Retinal pigment epithelial cell (primary cell): Measurements from ENCODE around the gene NLE1.

Source experiments
- DNase-seq: peaks from one replicate; pipeline ENCODE4 v3.0.0-alpha.2; 2010; ENCODE audit warnings: low read depth
- H3K4me3 ChIP-seq: 2 replicates; pipeline ENCODE4 v1.5.1; 2011; ENCODE audit warnings: mild to moderate bottlenecking, low read length, control low read depth, moderate library complexity
- TF ChIP-seq, protein P1 (sequence below): conservative IDR thresholded peaks from 2 replicates; pipeline ENCODE4 v1.5.1; 2011; ENCODE audit warnings: low read depth, low read length, control low read depth, inconsistent platforms

The NLE1 gene

DNA sequence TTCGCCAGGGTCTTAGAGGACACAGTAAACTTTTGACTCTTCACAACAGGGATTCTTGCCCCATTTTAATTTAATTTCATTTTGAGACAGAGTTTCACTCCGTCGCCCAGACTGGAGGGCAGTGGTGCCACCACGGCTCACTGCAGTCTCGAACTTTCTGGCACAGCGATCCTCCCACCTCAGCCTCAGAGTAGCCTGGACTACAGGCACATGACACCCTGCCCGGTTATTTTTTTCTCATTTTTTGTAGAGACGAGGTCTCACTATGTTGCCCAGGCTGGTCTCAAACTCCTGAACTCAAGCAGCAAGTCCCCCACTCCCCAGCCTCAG lies 329 bp upstream of the NLE1 start:
- TF ChIP-seq, protein P1, sequence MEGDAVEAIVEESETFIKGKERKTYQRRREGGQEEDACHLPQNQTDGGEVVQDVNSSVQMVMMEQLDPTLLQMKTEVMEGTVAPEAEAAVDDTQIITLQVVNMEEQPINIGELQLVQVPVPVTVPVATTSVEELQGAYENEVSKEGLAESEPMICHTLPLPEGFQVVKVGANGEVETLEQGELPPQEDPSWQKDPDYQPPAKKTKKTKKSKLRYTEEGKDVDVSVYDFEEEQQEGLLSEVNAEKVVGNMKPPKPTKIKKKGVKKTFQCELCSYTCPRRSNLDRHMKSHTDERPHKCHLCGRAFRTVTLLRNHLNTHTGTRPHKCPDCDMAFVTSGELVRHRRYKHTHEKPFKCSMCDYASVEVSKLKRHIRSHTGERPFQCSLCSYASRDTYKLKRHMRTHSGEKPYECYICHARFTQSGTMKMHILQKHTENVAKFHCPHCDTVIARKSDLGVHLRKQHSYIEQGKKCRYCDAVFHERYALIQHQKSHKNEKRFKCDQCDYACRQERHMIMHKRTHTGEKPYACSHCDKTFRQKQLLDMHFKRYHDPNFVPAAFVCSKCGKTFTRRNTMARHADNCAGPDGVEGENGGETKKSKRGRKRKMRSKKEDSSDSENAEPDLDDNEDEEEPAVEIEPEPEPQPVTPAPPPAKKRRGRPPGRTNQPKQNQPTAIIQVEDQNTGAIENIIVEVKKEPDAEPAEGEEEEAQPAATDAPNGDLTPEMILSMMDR: no peak
- H3K4me3 ChIP-seq: no peak overlapping the region

DNA sequence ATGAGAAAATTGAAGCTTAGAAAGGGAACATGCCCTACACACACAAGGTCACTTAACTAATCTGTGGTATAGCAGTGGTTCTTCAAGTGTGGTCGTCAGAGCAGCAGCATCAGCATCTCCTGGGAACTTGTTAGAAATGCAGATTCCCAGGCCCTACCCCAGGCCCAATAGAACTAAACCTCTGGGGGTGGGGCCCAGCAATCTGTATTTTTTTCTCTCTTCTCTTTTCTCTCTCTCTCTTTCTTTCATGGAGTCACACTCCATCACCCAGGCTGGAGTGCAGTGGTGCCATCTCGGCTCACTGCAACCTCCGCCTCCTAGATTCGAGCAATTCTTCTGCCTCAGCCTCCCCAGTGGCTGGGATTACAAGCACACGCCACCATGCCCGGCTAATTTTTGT lies 3.9 kb downstream of the NLE1 start:
- no peak for DNase-seq
- TF ChIP-seq, protein P1: no peak
- no peak overlapping the region for H3K4me3 ChIP-seq

More for the DNA sequence above, 329 bp upstream of the NLE1 start:
- DNase-seq: no peak

DNA sequence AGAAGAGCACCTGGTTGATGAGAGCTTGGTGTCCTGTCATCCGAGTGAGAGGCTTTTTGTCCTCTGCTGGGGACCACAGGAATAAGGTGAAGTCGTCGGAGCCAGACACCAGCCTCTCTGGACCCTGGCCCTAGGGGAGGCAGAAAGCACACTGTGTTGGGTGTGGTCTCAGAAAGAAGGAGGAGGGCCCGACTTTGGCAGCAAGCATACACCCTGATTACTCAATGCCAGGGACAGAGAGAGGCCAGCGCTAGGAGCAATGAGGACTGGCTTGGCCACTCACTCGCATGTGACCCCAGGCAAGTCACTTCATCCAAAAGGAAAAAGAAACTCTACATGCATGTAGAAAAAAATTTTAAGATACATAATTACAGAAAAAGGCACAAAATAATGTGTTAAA lies 6.8 kb downstream of the NLE1 start:
- no peak overlapping the region for H3K4me3 ChIP-seq
- TF ChIP-seq, protein P1: no peak
- no peak for DNase-seq

DNA sequence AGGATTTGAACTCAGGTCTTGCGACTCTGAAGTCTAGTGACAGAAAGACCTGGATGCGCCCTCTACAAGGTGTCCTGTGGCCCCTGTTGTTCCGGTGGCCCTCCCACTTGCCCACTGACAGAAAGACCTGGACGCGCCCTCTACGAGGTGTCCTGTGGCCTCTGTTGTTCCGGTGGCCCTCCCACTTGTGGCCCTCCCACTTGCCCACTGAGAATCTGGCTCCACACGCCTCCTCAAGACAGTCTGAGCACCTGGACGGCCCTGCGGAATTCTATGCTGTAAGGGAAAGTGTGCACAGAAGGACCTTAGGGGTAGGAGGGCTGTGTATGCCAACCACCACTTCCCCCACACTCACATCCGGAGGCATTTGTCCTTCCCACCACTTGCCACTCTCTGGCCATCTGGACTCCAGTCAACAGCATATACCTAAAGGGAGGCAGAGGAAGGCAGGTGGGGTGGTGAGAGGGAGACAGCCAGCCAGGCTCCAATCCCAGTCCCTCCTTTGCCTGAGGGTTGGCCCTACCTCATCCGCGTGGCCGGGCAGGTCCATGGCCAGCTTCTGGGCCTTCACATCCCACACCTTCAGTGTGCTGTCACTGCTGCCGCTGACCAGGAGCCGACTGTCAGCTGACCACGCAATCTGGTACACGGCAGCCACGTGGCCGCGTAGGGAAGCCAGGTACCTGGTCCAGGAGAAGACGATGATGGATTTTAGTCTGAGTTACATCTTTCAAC lies 9.1 kb downstream of the NLE1 start:
- TF ChIP-seq, protein P1: no peak
- DNase-seq: no peak
- no peak overlapping the region for H3K4me3 ChIP-seq

DNA sequence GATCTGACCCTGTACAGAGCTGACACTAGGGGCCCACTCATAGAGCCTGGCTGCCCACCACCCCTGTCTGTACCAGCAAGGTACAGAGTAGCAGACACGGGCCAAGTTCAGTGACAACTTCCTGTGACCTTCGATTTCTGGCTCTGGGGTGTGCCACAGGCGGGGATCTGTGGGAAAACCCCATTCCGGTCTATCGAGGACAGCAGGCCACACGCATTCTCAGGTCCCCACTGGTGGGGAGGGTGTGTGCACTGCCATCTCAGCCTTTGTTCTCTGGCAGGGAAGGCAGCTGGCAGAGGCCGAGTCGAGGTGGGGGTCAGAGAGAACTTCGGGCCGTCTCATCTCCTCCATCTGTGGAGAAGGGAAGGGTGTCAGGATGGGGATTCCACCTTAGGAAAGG lies 10.0 kb downstream of the NLE1 start:
- TF ChIP-seq, protein P1: no peak
- no peak for DNase-seq
- H3K4me3 ChIP-seq: no peak overlapping the region

DNA sequence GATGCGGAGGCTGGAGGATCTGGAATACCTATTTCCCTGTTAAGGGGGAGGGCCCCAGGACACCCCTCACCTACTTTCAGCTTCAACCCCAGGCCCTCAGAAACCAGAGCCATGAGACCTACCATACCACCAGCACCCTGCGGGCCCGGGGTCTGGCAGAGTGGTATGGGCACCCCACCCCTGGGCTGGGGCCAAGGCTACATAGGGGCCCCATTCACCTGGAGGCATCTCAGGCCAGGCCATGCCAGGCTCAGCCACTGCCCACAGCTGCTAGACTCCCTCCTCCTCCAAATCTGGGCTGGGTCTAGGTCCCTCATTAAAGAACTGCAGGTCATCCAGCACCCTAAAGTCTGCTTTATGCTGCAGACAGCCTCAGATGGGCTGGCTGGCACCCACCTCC lies 11.7 kb downstream of the NLE1 start:
- TF ChIP-seq, protein P1: no peak

DNA sequence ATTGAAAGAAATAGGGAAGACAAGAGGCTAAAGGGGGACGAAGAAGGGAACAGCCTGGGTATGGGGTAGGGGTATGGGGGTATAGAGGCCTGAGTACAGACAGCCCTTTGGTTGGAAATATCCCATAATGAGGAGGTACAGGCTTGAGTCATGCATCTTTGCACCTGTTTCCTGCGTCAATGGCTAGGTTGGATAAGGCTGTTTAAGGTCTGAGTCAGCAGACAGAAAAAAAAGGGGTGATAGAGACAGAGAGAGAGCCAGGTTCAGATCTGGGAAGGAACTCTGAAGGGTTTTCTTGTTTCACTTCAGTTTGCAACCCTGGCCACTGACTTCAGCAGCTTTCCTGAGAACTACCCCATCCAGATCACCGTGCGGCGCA lies 12.1 kb downstream of the NLE1 start:
- TF ChIP-seq, protein P1: no peak
- DNase-seq: no peak
- H3K4me3 ChIP-seq: no peak overlapping the region

More for the DNA sequence above, 11.7 kb downstream of the NLE1 start:
- DNase-seq: no peak
- H3K4me3 ChIP-seq: no peak overlapping the region
